Osteocyte (in vitro differentiated cells): Measurements from ENCODE around the gene SPIB. TPM values are rescaled to one million over a fixed set of nuclear protein-coding genes. Genes with fewer than 3 reads are reported as not detected.

Experiments
- DNase-seq: peaks from one replicate; pipeline ENCODE4 v3.0.0; 2021; ENCODE audit warnings: mixed read lengths; ENCODE audit not compliant: unreplicated experiment; ENCODE audit errors: extremely low spot score
- H3K27ac Mint-ChIP-seq: one replicate; pipeline ENCODE4 v1.8.0; 2021; ENCODE audit warnings: mild to moderate bottlenecking, mixed read lengths; ENCODE audit not compliant: unreplicated experiment
- H3K27me3 Mint-ChIP-seq: one replicate; pipeline ENCODE4 v1.8.0; 2021; ENCODE audit warnings: mixed read lengths; ENCODE audit not compliant: unreplicated experiment
- H3K36me3 Mint-ChIP-seq: one replicate; pipeline ENCODE4 v1.8.0; 2021; ENCODE audit warnings: mixed read lengths; ENCODE audit not compliant: unreplicated experiment
- H3K4me1 Mint-ChIP-seq: one replicate; pipeline ENCODE4 v1.8.0; 2021; ENCODE audit warnings: mixed read lengths; ENCODE audit not compliant: unreplicated experiment
- H3K4me3 Mint-ChIP-seq: one replicate; pipeline ENCODE4 v1.8.0; 2021; ENCODE audit warnings: mild to moderate bottlenecking, moderate library complexity, mixed read lengths; ENCODE audit not compliant: unreplicated experiment
- H3K9me3 Mint-ChIP-seq: one replicate; pipeline ENCODE4 v1.8.0; 2021; ENCODE audit warnings: mixed read lengths; ENCODE audit not compliant: unreplicated experiment
- total RNA-seq: library from RNA; stranded (reverse); gene quantifications from 2 replicates; pipeline ENCODE4 v1.2.1, GENCODE V29; 2021
- TF ChIP-seq, protein P1 (sequence below): fragments of 200-600 bp; sonication (generic); IDR thresholded peaks from 2 replicates; pipeline ENCODE4 v1.5.0; 2021; ENCODE audit warnings: antibody characterized with exemption, mild to moderate bottlenecking, moderate library complexity

The SPIB gene
- total RNA-seq, 1 donor from 2014 or later = not detected

DNA sequence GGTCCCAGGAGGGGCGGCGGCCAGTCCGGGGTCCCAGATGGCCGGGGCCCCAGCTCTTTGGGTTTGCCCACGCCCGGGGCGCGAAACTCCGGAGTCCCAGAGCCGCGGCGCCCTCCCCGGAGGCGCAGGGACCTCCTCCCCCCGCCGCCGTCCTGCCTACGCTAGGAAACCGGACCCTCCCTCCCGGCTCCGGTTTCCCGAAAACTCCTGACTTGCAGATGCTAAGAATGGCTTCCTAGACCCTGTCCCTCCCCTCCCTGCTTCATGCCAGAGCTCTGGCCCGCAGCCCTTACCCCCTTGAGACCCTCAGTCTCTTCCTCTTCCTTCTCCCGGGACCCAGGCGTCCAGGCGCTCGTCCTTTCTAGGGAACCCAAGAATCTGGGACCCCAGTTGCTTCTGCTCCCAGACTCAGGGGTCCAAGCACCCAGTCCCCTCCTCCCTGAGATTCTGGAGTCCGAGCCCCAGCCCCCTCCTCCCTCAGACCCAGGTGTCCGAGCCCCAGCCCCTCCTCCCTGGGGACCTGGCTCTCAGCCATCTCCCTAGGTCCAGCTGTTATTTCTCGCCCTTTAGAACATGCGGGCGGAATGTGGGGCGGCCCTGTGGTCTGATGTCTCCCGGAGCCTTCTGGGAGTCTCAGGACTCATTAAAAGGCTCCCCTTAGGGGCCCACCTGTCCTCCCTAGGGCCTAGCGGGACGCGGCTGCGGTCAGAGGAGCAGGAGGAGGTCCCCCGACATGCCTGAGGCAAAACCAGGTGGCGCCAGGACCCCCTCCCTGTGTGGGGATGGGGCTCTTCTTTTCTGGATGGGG is 13.7 kb downstream of the SPIB start, which contains the start of gene MYBPC2:
TSS of gene MYBPC2 (plus strand) at position 672 of the 808 bp plus-strand sequence. CDS start at position 734, 62 bp downstream.
- DNase-seq = no peak
- TF ChIP-seq, protein P1, sequence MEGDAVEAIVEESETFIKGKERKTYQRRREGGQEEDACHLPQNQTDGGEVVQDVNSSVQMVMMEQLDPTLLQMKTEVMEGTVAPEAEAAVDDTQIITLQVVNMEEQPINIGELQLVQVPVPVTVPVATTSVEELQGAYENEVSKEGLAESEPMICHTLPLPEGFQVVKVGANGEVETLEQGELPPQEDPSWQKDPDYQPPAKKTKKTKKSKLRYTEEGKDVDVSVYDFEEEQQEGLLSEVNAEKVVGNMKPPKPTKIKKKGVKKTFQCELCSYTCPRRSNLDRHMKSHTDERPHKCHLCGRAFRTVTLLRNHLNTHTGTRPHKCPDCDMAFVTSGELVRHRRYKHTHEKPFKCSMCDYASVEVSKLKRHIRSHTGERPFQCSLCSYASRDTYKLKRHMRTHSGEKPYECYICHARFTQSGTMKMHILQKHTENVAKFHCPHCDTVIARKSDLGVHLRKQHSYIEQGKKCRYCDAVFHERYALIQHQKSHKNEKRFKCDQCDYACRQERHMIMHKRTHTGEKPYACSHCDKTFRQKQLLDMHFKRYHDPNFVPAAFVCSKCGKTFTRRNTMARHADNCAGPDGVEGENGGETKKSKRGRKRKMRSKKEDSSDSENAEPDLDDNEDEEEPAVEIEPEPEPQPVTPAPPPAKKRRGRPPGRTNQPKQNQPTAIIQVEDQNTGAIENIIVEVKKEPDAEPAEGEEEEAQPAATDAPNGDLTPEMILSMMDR = no peak
- peak within 1 kb of the TSS; percentile 82 for H3K4me3 Mint-ChIP-seq
- peaks cover 27% of the 10 kb centered on the region for H3K4me1 Mint-ChIP-seq
- H3K27me3 Mint-ChIP-seq = peaks cover 19% of the 10 kb centered on the region
- H3K27ac Mint-ChIP-seq = peak within 1 kb of the TSS; percentile 63
- H3K9me3 Mint-ChIP-seq = no peaks in the 10 kb centered on the region
- H3K36me3 Mint-ChIP-seq = no peaks in the 10 kb centered on the region

DNA sequence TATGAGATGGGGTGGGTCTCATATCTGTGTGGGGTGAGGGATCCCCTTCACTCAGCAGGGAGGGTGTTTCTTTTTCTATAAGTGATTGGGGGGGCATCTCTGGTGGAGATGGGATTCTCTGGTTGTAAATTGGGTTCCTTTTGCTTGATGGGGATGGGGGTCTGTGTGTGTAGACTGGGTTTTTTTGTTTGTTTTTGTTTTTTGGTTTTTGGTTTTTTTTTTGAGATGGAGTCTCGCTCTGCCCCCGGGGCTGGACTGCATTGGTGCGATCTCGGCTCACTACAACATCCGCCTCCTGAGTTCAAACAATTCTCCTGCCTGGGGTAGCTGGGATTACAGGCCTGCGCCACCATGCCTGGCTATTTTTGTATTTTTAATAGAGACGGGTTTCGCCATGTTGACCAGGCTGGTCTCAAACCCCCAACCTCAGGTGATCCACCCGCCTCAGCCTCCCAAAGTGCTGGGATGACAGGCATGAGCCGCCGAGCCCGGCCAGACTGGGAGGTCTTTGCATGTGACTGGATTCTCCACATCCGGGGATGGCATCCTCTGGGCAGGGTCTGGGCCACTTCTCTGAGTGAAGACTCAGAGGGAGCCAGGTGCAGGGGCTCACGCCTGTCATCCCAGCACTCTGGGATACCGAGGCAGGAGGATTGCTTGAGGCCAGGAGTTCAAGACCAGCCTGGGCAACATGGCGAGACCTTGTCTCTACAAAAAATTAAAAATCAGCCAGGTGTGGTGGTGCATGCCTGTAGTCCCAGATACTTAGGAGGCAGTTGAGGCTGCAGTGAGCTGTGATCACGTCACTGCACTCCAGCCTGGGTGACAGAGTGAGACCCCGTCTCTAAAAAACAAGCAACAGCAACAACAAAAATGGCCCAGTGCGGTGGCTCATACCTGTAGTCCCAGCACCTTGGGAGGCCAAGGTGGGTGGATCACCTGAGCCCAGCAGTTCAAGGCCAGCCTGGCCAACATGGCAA is 14.8 kb downstream of the SPIB start:
- TF ChIP-seq, protein P1 = no peak
- Mint-ChIP-seq H3K9me3 (no peaks in the 10 kb centered on the region), H3K27me3 (peaks cover 19% of the 10 kb centered on the region), H3K4me3 (peak overlapping the region; percentile 52), H3K4me1 (peaks cover 27% of the 10 kb centered on the region), H3K27ac (no peak overlapping the region), H3K36me3 (no peaks in the 10 kb centered on the region)
- DNase-seq = no peak

DNA sequence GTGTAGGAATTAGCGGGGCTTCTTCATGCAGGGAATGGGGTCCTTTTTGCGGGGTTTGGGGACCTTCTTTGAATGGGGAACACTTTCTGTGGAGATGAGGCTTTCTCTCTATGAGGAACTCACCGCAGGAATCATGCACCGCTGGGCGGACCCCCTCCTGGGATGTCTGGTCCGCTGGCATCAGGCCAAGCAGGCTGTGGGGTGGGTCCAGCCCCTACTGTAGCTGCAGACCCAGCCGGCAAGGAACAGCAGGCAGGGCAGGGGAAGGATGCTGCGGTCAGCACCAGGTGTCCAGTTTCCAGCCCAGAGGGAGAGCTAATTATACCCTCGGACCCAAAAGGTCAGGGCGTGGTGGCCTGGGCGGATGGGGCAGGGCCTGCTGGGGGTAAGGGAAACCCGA is 15.8 kb downstream of the SPIB start:
- TF ChIP-seq, protein P1 = no peak
- H3K27ac Mint-ChIP-seq = no peak overlapping the region
- H3K27me3 Mint-ChIP-seq = peaks cover 19% of the 10 kb centered on the region
- no peaks in the 10 kb centered on the region for H3K36me3 Mint-ChIP-seq
- no peak overlapping the region for H3K4me3 Mint-ChIP-seq
- peaks cover 27% of the 10 kb centered on the region for H3K4me1 Mint-ChIP-seq
- H3K9me3 Mint-ChIP-seq = no peaks in the 10 kb centered on the region
- no peak for DNase-seq

DNA sequence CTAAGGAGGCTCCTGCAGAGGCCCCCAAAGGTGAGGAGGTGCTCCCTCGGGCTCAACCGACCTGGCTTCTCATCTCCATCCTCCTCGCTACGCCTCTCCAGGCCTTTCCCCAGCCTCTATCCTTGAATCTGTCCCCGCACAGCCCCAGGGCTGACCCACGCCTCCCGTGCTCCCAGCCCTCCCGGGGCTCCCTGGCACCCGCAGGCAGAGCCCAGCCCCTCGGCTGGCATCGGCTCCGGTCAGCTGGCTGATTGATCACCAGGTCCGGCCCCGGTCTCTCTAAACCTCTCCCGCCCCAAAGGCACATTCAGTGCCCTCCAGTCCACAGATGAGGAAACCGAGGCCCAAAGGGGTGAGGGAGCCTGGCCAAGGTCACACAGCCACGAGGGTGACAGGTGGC is 16.5 kb downstream of the SPIB start:
- peaks cover 27% of the 10 kb centered on the region for H3K4me1 Mint-ChIP-seq
- TF ChIP-seq, protein P1 = no peak
- no peaks in the 10 kb centered on the region for H3K36me3 Mint-ChIP-seq
- no peak overlapping the region for H3K27ac Mint-ChIP-seq
- no peak overlapping the region for H3K4me3 Mint-ChIP-seq
- no peak for DNase-seq
- peaks cover 14% of the 10 kb centered on the region for H3K27me3 Mint-ChIP-seq
- H3K9me3 Mint-ChIP-seq = no peaks in the 10 kb centered on the region
